ENCODE results near the gene TSPAN9.

DNA sequence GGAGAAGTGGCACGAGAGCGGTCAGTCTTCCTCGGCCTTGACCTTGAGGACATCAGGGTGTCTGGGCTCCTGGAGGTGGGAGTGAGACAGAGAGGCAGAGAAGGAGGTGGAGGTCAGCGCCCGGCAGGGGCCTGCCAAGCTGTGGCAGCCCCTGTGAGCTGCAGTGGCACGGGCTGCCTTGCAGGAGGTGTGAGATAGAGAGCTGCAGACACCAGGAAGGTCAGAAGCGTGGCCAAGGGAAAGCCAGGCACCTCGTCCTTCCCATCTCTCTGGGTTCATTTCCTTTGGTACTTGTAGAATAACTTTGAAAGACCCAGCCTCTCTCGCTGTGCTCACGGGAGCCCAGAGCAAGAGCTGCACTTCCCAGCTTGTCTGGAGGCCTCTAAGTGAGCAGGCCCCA is 98.1 kb downstream of the TSPAN9 start:
- TF ChIP-seq, protein P1, sequence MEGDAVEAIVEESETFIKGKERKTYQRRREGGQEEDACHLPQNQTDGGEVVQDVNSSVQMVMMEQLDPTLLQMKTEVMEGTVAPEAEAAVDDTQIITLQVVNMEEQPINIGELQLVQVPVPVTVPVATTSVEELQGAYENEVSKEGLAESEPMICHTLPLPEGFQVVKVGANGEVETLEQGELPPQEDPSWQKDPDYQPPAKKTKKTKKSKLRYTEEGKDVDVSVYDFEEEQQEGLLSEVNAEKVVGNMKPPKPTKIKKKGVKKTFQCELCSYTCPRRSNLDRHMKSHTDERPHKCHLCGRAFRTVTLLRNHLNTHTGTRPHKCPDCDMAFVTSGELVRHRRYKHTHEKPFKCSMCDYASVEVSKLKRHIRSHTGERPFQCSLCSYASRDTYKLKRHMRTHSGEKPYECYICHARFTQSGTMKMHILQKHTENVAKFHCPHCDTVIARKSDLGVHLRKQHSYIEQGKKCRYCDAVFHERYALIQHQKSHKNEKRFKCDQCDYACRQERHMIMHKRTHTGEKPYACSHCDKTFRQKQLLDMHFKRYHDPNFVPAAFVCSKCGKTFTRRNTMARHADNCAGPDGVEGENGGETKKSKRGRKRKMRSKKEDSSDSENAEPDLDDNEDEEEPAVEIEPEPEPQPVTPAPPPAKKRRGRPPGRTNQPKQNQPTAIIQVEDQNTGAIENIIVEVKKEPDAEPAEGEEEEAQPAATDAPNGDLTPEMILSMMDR (conservative IDR thresholded peaks at IDR 0.05; ENCODE audit: low read depth, low read length) = no peak
- no peak for TF ChIP-seq EZH2 (IDR thresholded peaks at IDR 0.05; ENCODE audit: borderline replicate concordance, low read depth, low read length, poor library complexity, severe bottlenecking)
